B cell (primary cell): ENCODE results near the gene ARPP19. TPM values are rescaled to one million over a fixed set of nuclear protein-coding genes. Genes with fewer than 3 reads are reported as not detected.

Source experiments
- ATAC-seq: fragments of 200-7000 bp; cut with Tn5 transposase; one replicate; pipeline ENCODE4 v1.10.0; 2021; ENCODE audit warnings: low read depth, mild to moderate bottlenecking, moderate number of reproducible peaks, moderate library complexity
- CTCF ChIA-PET: fragments of 350-600 bp; sonication (Branson Sonifier 250); formaldehyde crosslinking; loops from one replicate; lab custom pipeline; 2021; ENCODE audit warnings: antibody characterized with exemption, inconsistent platforms; lab: Charles Lee
- POLR2A ChIA-PET: fragments of 350-600 bp; sonication (Branson Sonifier 250); formaldehyde crosslinking; loops from one replicate; lab custom pipeline; 2021; ENCODE audit warnings: antibody characterized with exemption; lab: Charles Lee
- DNase-seq: peaks from one replicate; pipeline ENCODE4 v3.0.0; 2013
- H2AFZ ChIP-seq: 2 replicates; pipeline ENCODE4 v1.6.1; 2012; ENCODE audit warnings: mild to moderate bottlenecking, low read depth, low read length; ENCODE audit not compliant: insufficient read depth, poor library complexity, severe bottlenecking
- H3K27ac ChIP-seq, 2 donors: 1 replicate in 1 of 2; 2 replicates in 1 of 2; pipeline ENCODE4 v1.5.1; 2012 to 2013; ENCODE audit warnings: low read length in 2 of 2, mild to moderate bottlenecking in 2 of 2, moderate library complexity in 1 of 2
- H3K27me3 ChIP-seq, 4 experiments: fragments of 200-600 bp in 1 of 4; sonication (generic) in 1 of 4; replicated peaks in 1 of 4; 1 replicate in 2 of 4; 2 replicates in 2 of 4; pipeline versions ENCODE4 v1.6.1 to v1.7.0; 2013 to 2016; ENCODE audit warnings: low read length in 3 of 4, mild to moderate bottlenecking in 2 of 4, mixed read lengths in 1 of 4, moderate library complexity in 1 of 4; ENCODE audit not compliant: insufficient read depth in 4 of 4, control insufficient read depth in 3 of 4; ENCODE audit errors: control extremely low read depth in 1 of 4
- H3K36me3 ChIP-seq, 2 experiments: replicated peaks in 1 of 2; 1 replicate in 1 of 2; 2 replicates in 1 of 2; pipeline versions ENCODE4 v1.6.1 to v1.7.1; 2013; ENCODE audit warnings: low read length in 1 of 2; ENCODE audit not compliant: insufficient read depth in 2 of 2, control insufficient read depth in 1 of 2; ENCODE audit errors: control extremely low read depth in 1 of 2, extremely low read depth in 1 of 2
- H3K4me1 ChIP-seq, 2 donors: fragments of 200-600 bp in 1 of 2; sonication (generic) in 1 of 2; 1 replicate in 1 of 2; 2 replicates in 1 of 2; pipeline versions ENCODE4 v1.5.1 to v1.6.1; 2013 to 2017; ENCODE audit warnings: low read length in 2 of 2; ENCODE audit not compliant: control insufficient read depth in 2 of 2, insufficient read depth in 2 of 2
- H3K4me2 ChIP-seq: replicated peaks from 2 replicates; pipeline ENCODE3; 2012; ENCODE audit warnings: mild to moderate bottlenecking, low read depth, low read length; ENCODE audit not compliant: poor library complexity, severe bottlenecking
- H3K4me3 ChIP-seq, 5 experiments: fragments of 200-600 bp in 1 of 5; sonication (generic) in 1 of 5; 1 replicate in 3 of 5; 2 replicates in 2 of 5; pipeline versions ENCODE4 v1.5.1 to v1.7.0; 2011 to 2016; ENCODE audit warnings: low read length in 4 of 5, mild to moderate bottlenecking in 4 of 5, low read depth in 2 of 5, control low read depth in 1 of 5, moderate library complexity in 1 of 5; ENCODE audit not compliant: insufficient read depth in 1 of 5; ENCODE audit errors: control extremely low read depth in 1 of 5, extremely low read depth in 1 of 5
- H3K79me2 ChIP-seq: fragments of 200-600 bp; sonication (generic); one replicate; pipeline ENCODE4 v1.6.0; 2016; ENCODE audit warnings: low read length; ENCODE audit not compliant: control insufficient read depth, insufficient read depth
- H3K9ac ChIP-seq: fragments of 200-600 bp; sonication (generic); 2 replicates; pipeline ENCODE4 v1.6.1; 2017; ENCODE audit warnings: mild to moderate bottlenecking, low read length, moderate library complexity
- H3K9me3 ChIP-seq, 3 donors: one replicate each; pipeline versions ENCODE4 v1.6.1 to v1.7.1; 2013; ENCODE audit warnings: low read length in 2 of 3; ENCODE audit not compliant: control insufficient read depth in 2 of 3, insufficient read depth in 1 of 3; ENCODE audit errors: control extremely low read depth in 1 of 3
- H4K20me1 ChIP-seq: 2 replicates; pipeline ENCODE4 v1.6.0; 2012; ENCODE audit warnings: mild to moderate bottlenecking, low read length; ENCODE audit not compliant: insufficient read depth, control insufficient read depth, poor library complexity, severe bottlenecking
- H3K27ac Mint-ChIP-seq: one replicate; pipeline ENCODE4 v1.8.0; 2021; ENCODE audit warnings: mixed read lengths
- H3K27me3 Mint-ChIP-seq: one replicate; pipeline ENCODE4 v1.8.0; 2021; ENCODE audit warnings: mixed read lengths
- H3K4me1 Mint-ChIP-seq: one replicate; pipeline ENCODE4 v1.8.0; 2021; ENCODE audit warnings: mixed read lengths
- H3K4me3 Mint-ChIP-seq: one replicate; pipeline ENCODE4 v1.8.0; 2021; ENCODE audit warnings: mixed read lengths
- H3K9me3 Mint-ChIP-seq: one replicate; pipeline ENCODE4 v1.8.0; 2022; ENCODE audit warnings: mixed read lengths; ENCODE audit not compliant: insufficient read depth
- CTCF ChIP-seq: fragments of 200-600 bp; IDR thresholded peaks from one replicate; pipeline ENCODE4 v1.8.0; 2022; ENCODE audit warnings: antibody characterized with exemption, mild to moderate bottlenecking
- EZH2 ChIP-seq: IDR thresholded peaks from 2 replicates; pipeline ENCODE4 v1.6.1; 2012; ENCODE audit warnings: borderline replicate concordance, low read depth, mild to moderate bottlenecking, moderate library complexity, low read length; ENCODE audit not compliant: insufficient read depth, poor library complexity, severe bottlenecking
- WGBS: methylation state at CpG from one replicate; pipeline ENCODE4 v1.1.5; 2013; ENCODE audit warnings: missing lambda C conversion rate; ENCODE audit not compliant: insufficient coverage; 5-methylcytosine and 5-hydroxymethylcytosine counted together
- intact Hi-C: fragments of 100-400 bp; cut with micrococcal nuclease; formaldehyde crosslinking; loops from one replicate; pipeline ENCODE4 v1.10.0; 2022
- polyA plus RNA-seq: library from polyadenylated mRNA; depleted of rRNA; stranded (reverse); fragments of >200 nt; gene quantifications from 2 replicates; pipeline ENCODE4 v1.2.3, GENCODE V29; 2012
- total RNA-seq, 2 donors: library from RNA; stranded (reverse); fragments of 120-200 nt in 1 of 2; gene quantifications; 1 replicate in 1 of 2; 2 replicates in 1 of 2; pipeline versions ENCODE4 v1.2.3 to v1.2.4, GENCODE V29; 2013 to 2022

The ARPP19 gene
- total and polyA plus RNA-seq, 2 donors (not counting 1 experiment from before 2014, with no cell fraction given): 22.0 to 147 TPM

GRCh38 chr15:52503788-52504496 lies 64.9 kb downstream of the ARPP19 start:
- Histone ChIP-seq H3K9ac (peak overlapping the region; percentile 40), H3K4me1 (peaks cover 14 to 20% of the 10 kb centered on the region in 2 donors), H3K9me3 (peaks cover 0 to 5% (median 0%) of the 10 kb centered on the region in 3 donors), H4K20me1 (peaks cover 29% of the 10 kb centered on the region), H3K79me2 (peaks cover 90% of the 10 kb centered on the region), H3K36me3 (no peaks in the 10 kb centered on the region), H3K4me2 (peak overlapping the region; percentile 66), H2AFZ (no peak overlapping the region), H3K27ac (peak overlapping the region in 1 of 2 donors; percentile 10), H3K4me3 (peak overlapping the region in 1 of 5 experiments; percentile 39), H3K27me3 (no peaks in the 10 kb centered on the region)
- CTCF ChIA-PET: interaction anchor here (0.7 to 1.8 kb wide), 3 partner anchors 22 to 247 kb away, joined by 3 to 5 read pairs (median 4); no protein-coding TSS in a partner anchor
- intact Hi-C loops: loop anchor here (2.0 to 5.0 kb wide), 2 partner anchors 25 to 37 kb away; partner anchors contain the start of gene MYO5A
- H3K4me1 Mint-ChIP-seq: peaks cover 44% of the 10 kb centered on the region
- POLR2A ChIA-PET: interaction anchor here (0.6 to 0.7 kb wide), 3 partner anchors 49 to 58 kb away, joined by 3 to 8 read pairs (median 3); no protein-coding TSS in a partner anchor
- TF ChIP-seq CTCF: no peak
- no peak for TF ChIP-seq EZH2
- WGBS: 51% methylated on average over 4 of the region's 5 CpGs
- H3K4me3 Mint-ChIP-seq: peak overlapping the region; percentile 65
- H3K9me3 Mint-ChIP-seq: no peaks in the 10 kb centered on the region
- H3K27ac Mint-ChIP-seq: peak overlapping the region; percentile 76
- ATAC-seq (peak; percentile 89), DNase-seq (peak; percentile 76)
- no peaks in the 10 kb centered on the region for H3K27me3 Mint-ChIP-seq

GRCh38 chr15:52502608-52503007 lies 66.2 kb downstream of the ARPP19 start:
- no peak overlapping the region for H2AFZ ChIP-seq
- no peak overlapping the region for H3K4me2 ChIP-seq
- peaks cover 0 to 5% (median 0%) of the 10 kb centered on the region in 3 donors for H3K9me3 ChIP-seq
- H3K79me2 ChIP-seq: peaks cover 90% of the 10 kb centered on the region
- no peaks in the 10 kb centered on the region for H3K27me3 Mint-ChIP-seq
- peak overlapping the region; percentile 34 for H3K27ac Mint-ChIP-seq
- H3K36me3 ChIP-seq: no peaks in the 10 kb centered on the region
- CTCF ChIA-PET: no interaction called here
- no CpG with 5 or more reads among the region's 1 CpG for WGBS
- no peaks in the 10 kb centered on the region for H3K9me3 Mint-ChIP-seq
- no peak for ATAC-seq
- POLR2A ChIA-PET: no interaction called here
- peaks cover 43% of the 10 kb centered on the region for H3K4me1 Mint-ChIP-seq
- H3K4me3 Mint-ChIP-seq: peak overlapping the region; percentile 14
- no peaks in the 10 kb centered on the region for H3K27me3 ChIP-seq
- peaks cover 14 to 20% of the 10 kb centered on the region in 2 donors for H3K4me1 ChIP-seq
- H4K20me1 ChIP-seq: peaks cover 22% of the 10 kb centered on the region
- H3K9ac ChIP-seq: no peak overlapping the region
- peak overlapping the region in 1 of 2 donors; percentile 34 for H3K27ac ChIP-seq
- TF ChIP-seq EZH2: no peak
- no peak for TF ChIP-seq CTCF
- intact Hi-C loops: loop anchor here (5.0 kb wide), 1 partner anchor 35 kb away; no protein-coding TSS in a partner anchor
- H3K4me3 ChIP-seq: no peak overlapping the region
- no peak for DNase-seq
